ENCODE measurements around the gene CAB39L. TPM values are rescaled to one million over a fixed set of nuclear protein-coding genes. Genes with fewer than 3 reads are reported as not detected.

Gene CAB39L
- total and polyA plus RNA-seq, 2 donors (not counting 3 experiments of a cell fraction or from before 2014, with no cell fraction given): 3.1 to 7.2 TPM

DNA sequence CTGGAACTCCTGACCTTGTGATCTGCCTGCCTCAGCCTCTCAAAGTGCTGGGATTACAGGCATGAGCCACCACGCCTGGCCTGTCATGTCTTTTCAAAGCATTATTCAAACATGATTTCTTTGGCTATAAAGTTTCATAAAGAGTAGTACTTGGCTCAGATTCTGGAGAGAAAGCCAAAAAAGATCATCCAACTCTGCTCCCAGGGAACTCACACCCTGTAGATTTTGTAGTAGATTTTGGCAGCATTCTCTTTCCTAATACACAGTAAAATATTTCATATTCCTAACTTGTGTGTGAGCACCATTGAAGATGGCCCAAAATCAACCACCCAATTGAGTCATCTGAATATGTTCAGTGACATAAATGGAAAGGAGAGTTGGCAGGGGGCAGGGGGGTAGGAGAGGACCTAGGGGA is 48.4 kb downstream of the CAB39L start:
- Histone ChIP-seq H3K9me3 (replicated peaks; ENCODE audit: control insufficient read depth, insufficient read depth, low read length) (no peaks in the 10 kb centered on the region), H3K36me3 (ENCODE audit: control insufficient read depth in 2 of 2, extremely low read depth in 1 of 2, insufficient read depth in 2 of 2, low read length in 2 of 2) (no peaks in the 10 kb centered on the region), H3K27me3 (ENCODE audit: control insufficient read depth in 2 of 2, insufficient read depth in 2 of 2, low read length in 2 of 2) (no peaks in the 10 kb centered on the region), H3K9ac (replicated peaks; ENCODE audit: extremely low read depth, insufficient read depth, low read length) (no peak overlapping the region), H2AFZ (ENCODE audit: low read depth, low read length) (no peak overlapping the region), H3K4me2 (ENCODE audit: insufficient read depth, low read length) (no peak overlapping the region), H3K4me1 (ENCODE audit: control insufficient read depth, extremely low read depth, insufficient read depth, low read length) (no peaks in the 10 kb centered on the region), H4K20me1 (replicated peaks; ENCODE audit: control insufficient read depth, extremely low read depth, insufficient read depth, low read length) (no peaks in the 10 kb centered on the region), H3K4me3 (replicated peaks in 1 of 3; ENCODE audit: insufficient read depth in 1 of 3, low read depth in 1 of 3, low read length in 3 of 3) (no peak overlapping the region), H3K79me2 (ENCODE audit: control insufficient read depth, insufficient read depth, low read length) (no peaks in the 10 kb centered on the region), H3K9me1 (replicated peaks; ENCODE audit: control insufficient read depth, extremely low read depth, insufficient read depth, low read length) (no peaks in the 10 kb centered on the region), H3K27ac (ENCODE audit: insufficient read depth, low read depth, low read length) (no peak overlapping the region)
- POLR2A ChIA-PET: no interaction called here
- intact Hi-C loops (cut with micrococcal nuclease): no loop called here
- CTCF ChIA-PET: interaction anchor here (1.3 kb wide), 1 partner anchor 27 kb away, joined by 3 read pairs; no protein-coding TSS in a partner anchor
- no TSS peak for BruUV-seq (replicated peaks)
- dilution Hi-C loops (cut with MboI; ENCODE audit: extremely low pct_ligation_motif_present, low sequenced_read_pairs): no loop called here
- TF ChIP-seq JUN (IDR thresholded peaks at IDR 0.05; ENCODE audit: borderline replicate concordance, insufficient read depth, insufficient read length, low read depth): no peak
- TF ChIP-seq MYC (IDR thresholded peaks at IDR 0.05; ENCODE audit: low read depth, low read length): no peak
- TF ChIP-seq POLR2AphosphoS5 (IDR thresholded peaks at IDR 0.05; ENCODE audit: insufficient read depth, low read depth, low read length): no peak
- TF ChIP-seq, protein P1, sequence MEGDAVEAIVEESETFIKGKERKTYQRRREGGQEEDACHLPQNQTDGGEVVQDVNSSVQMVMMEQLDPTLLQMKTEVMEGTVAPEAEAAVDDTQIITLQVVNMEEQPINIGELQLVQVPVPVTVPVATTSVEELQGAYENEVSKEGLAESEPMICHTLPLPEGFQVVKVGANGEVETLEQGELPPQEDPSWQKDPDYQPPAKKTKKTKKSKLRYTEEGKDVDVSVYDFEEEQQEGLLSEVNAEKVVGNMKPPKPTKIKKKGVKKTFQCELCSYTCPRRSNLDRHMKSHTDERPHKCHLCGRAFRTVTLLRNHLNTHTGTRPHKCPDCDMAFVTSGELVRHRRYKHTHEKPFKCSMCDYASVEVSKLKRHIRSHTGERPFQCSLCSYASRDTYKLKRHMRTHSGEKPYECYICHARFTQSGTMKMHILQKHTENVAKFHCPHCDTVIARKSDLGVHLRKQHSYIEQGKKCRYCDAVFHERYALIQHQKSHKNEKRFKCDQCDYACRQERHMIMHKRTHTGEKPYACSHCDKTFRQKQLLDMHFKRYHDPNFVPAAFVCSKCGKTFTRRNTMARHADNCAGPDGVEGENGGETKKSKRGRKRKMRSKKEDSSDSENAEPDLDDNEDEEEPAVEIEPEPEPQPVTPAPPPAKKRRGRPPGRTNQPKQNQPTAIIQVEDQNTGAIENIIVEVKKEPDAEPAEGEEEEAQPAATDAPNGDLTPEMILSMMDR (IDR thresholded peaks at IDR 0.05; ENCODE audit: extremely low read depth in 1 of 2, insufficient read depth in 1 of 2, low read depth in 1 of 2, low read length in 2 of 2): no peak
- TF ChIP-seq EZH2 (IDR thresholded peaks at IDR 0.05; ENCODE audit: borderline replicate concordance, low read depth, low read length, severe bottlenecking): no peak
- DNase-seq (ENCODE audit: low read depth, low spot score) (no peak), FAIRE-seq (no peak)

DNA sequence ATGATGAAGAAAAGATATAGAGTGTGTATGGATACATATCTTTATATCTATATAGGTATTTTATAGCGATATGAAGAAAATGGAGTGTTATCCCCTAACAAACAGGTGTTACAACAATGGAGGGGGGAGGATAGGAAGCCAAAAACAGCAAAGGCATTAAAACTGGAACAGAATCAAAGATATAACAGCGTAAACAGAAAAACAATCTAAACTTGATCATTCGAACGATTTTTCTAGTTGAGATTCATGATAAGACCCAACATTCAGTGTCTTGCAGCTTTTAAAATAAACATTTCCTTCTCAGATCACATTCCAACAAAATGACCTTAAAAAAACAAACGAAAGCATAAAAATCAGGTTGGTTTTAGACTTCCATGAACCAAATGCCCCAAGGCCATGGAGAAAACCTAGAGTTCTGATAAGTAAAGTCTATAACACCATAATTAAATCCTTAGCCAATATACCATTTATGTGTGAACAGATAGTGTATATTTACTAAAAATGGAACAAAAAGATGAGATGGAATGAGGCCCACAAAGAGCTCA is 55.7 kb downstream of the CAB39L start:
- dilution Hi-C loops (cut with MboI; ENCODE audit: extremely low pct_ligation_motif_present, low sequenced_read_pairs) (no loop called here), intact Hi-C loops (cut with micrococcal nuclease) (no loop called here)
- Histone ChIP-seq H3K9ac (replicated peaks; ENCODE audit: extremely low read depth, insufficient read depth, low read length) (no peak overlapping the region), H3K4me3 (replicated peaks in 1 of 3; ENCODE audit: insufficient read depth in 1 of 3, low read depth in 1 of 3, low read length in 3 of 3) (no peak overlapping the region), H3K9me1 (replicated peaks; ENCODE audit: control insufficient read depth, extremely low read depth, insufficient read depth, low read length) (no peaks in the 10 kb centered on the region), H3K79me2 (ENCODE audit: control insufficient read depth, insufficient read depth, low read length) (no peaks in the 10 kb centered on the region), H3K9me3 (replicated peaks; ENCODE audit: control insufficient read depth, insufficient read depth, low read length) (no peaks in the 10 kb centered on the region), H3K4me2 (ENCODE audit: insufficient read depth, low read length) (no peak overlapping the region), H3K36me3 (ENCODE audit: control insufficient read depth in 2 of 2, extremely low read depth in 1 of 2, insufficient read depth in 2 of 2, low read length in 2 of 2) (no peaks in the 10 kb centered on the region), H2AFZ (ENCODE audit: low read depth, low read length) (no peak overlapping the region), H3K27me3 (ENCODE audit: control insufficient read depth in 2 of 2, insufficient read depth in 2 of 2, low read length in 2 of 2) (no peaks in the 10 kb centered on the region), H3K27ac (ENCODE audit: insufficient read depth, low read depth, low read length) (no peak overlapping the region), H4K20me1 (replicated peaks; ENCODE audit: control insufficient read depth, extremely low read depth, insufficient read depth, low read length) (no peaks in the 10 kb centered on the region), H3K4me1 (ENCODE audit: control insufficient read depth, extremely low read depth, insufficient read depth, low read length) (no peaks in the 10 kb centered on the region)
- FAIRE-seq: no peak
- POLR2A ChIA-PET: no interaction called here
- DNase-seq (ENCODE audit: low read depth, low spot score): no peak
- TF ChIP-seq POLR2AphosphoS5 (IDR thresholded peaks at IDR 0.05; ENCODE audit: insufficient read depth, low read depth, low read length): no peak
- no peak for TF ChIP-seq JUN (IDR thresholded peaks at IDR 0.05; ENCODE audit: borderline replicate concordance, insufficient read depth, insufficient read length, low read depth)
- TF ChIP-seq MYC (IDR thresholded peaks at IDR 0.05; ENCODE audit: low read depth, low read length): no peak
- TF ChIP-seq POLR2A (IDR thresholded peaks at IDR 0.05; ENCODE audit: low read depth, low read length): no peak
- no peak for TF ChIP-seq EZH2 (IDR thresholded peaks at IDR 0.05; ENCODE audit: borderline replicate concordance, low read depth, low read length, severe bottlenecking)
- no peak for TF ChIP-seq GATA2 (IDR thresholded peaks at IDR 0.05; ENCODE audit: insufficient read depth, insufficient read length, low read depth, low read length)
- no peak for TF ChIP-seq FOS (IDR thresholded peaks at IDR 0.05; ENCODE audit: borderline replicate concordance, insufficient read depth, low read length)
- no peak for TF ChIP-seq MAX (IDR thresholded peaks at IDR 0.05; ENCODE audit: insufficient read depth, insufficient read length)
- TF ChIP-seq, protein P1 (IDR thresholded peaks at IDR 0.05; ENCODE audit: extremely low read depth in 1 of 2, insufficient read depth in 1 of 2, low read depth in 1 of 2, low read length in 2 of 2): no peak
- BruUV-seq (replicated peaks): no TSS peak
- CTCF ChIA-PET: interaction anchor here (1.1 to 1.3 kb wide), 2 partner anchors 13 to 16 kb away, joined by 4 read pairs; no protein-coding TSS in a partner anchor

All from endothelial cell of umbilical vein (primary cell).